Endothelial cell (in vitro differentiated cells): ENCODE data around the gene RACK1. TPM values are rescaled to one million over a fixed set of nuclear protein-coding genes. Genes with fewer than 3 reads are reported as not detected.

Experiments used
- DNase-seq: peaks from one replicate; pipeline ENCODE4 v3.0.0; 2021; ENCODE audit warnings: low spot score
- H3K27ac Mint-ChIP-seq: one replicate; pipeline ENCODE4 v1.8.0; 2021; ENCODE audit warnings: mixed read lengths, inconsistent platforms; ENCODE audit not compliant: unreplicated experiment
- H3K27me3 Mint-ChIP-seq: one replicate; pipeline ENCODE4 v1.8.0; 2021; ENCODE audit warnings: mild to moderate bottlenecking, moderate library complexity, mixed read lengths, inconsistent platforms; ENCODE audit not compliant: unreplicated experiment
- H3K36me3 Mint-ChIP-seq: one replicate; pipeline ENCODE4 v1.8.0; 2021; ENCODE audit warnings: mild to moderate bottlenecking, low read depth, mixed read lengths, inconsistent platforms; ENCODE audit not compliant: unreplicated experiment
- H3K4me1 Mint-ChIP-seq: one replicate; pipeline ENCODE4 v1.8.0; 2021; ENCODE audit warnings: mild to moderate bottlenecking, mixed read lengths, inconsistent platforms; ENCODE audit not compliant: unreplicated experiment
- H3K4me3 Mint-ChIP-seq: one replicate; pipeline ENCODE4 v1.8.0; 2021; ENCODE audit warnings: mild to moderate bottlenecking, mixed read lengths, inconsistent platforms; ENCODE audit not compliant: unreplicated experiment
- H3K9me3 Mint-ChIP-seq: one replicate; pipeline ENCODE4 v1.8.0; 2021; ENCODE audit warnings: mixed read lengths, inconsistent platforms; ENCODE audit not compliant: unreplicated experiment
- total RNA-seq: library from RNA; stranded (reverse); fragmentation: NEBNext Ultra II Directional; extraction: Animal tissue kit (Norgen Biotek cat#: 25700); gene quantifications from one replicate; pipeline ENCODE4 v1.2.1, GENCODE V29; 2021; ENCODE audit not compliant: unreplicated experiment
- TF ChIP-seq, protein P1 (sequence below): fragments of 200-600 bp; sonication (generic); IDR thresholded peaks from one replicate; pipeline ENCODE4 v1.5.0; 2021; ENCODE audit warnings: antibody characterized with exemption; ENCODE audit not compliant: unreplicated experiment

Gene RACK1
- total RNA-seq, 1 donor from 2014 or later: 2,232 TPM

DNA sequence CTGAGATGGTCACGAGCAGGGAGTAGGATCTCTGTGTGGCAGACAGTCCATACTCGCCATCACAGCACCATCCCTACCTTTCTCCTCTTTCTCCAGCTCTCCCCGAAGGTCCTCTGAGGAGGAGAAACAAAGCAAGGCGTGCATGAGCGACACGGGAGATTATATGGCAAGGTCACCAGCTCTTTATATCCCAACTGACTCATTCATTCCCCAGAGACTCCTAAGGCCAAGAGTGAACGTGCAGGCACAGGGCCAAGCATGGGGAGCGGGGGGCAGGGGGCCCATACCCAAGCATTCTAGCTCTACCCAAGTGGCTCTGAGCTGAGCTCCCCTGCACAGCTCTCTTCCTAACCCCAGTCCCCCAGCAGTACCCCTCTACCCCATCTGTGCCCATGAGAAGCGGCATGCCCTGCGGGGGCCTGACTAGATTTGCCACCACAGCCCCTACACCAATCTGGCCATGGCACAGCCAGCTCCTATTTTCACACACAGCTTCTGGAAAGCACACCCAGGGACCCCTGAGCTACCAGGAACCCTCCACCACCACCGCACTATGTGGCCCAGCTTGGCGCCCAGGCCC, 45.5 kb downstream of the RACK1 start:
- DNase-seq: no peak
- Mint-ChIP-seq H3K9me3 (no peaks in the 10 kb centered on the region), H3K4me3 (no peak overlapping the region), H3K27ac (no peak overlapping the region), H3K27me3 (peaks cover 21% of the 10 kb centered on the region), H3K36me3 (peaks cover 3% of the 10 kb centered on the region), H3K4me1 (peaks cover 9% of the 10 kb centered on the region)
- TF ChIP-seq, protein P1, sequence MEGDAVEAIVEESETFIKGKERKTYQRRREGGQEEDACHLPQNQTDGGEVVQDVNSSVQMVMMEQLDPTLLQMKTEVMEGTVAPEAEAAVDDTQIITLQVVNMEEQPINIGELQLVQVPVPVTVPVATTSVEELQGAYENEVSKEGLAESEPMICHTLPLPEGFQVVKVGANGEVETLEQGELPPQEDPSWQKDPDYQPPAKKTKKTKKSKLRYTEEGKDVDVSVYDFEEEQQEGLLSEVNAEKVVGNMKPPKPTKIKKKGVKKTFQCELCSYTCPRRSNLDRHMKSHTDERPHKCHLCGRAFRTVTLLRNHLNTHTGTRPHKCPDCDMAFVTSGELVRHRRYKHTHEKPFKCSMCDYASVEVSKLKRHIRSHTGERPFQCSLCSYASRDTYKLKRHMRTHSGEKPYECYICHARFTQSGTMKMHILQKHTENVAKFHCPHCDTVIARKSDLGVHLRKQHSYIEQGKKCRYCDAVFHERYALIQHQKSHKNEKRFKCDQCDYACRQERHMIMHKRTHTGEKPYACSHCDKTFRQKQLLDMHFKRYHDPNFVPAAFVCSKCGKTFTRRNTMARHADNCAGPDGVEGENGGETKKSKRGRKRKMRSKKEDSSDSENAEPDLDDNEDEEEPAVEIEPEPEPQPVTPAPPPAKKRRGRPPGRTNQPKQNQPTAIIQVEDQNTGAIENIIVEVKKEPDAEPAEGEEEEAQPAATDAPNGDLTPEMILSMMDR: no peak

DNA sequence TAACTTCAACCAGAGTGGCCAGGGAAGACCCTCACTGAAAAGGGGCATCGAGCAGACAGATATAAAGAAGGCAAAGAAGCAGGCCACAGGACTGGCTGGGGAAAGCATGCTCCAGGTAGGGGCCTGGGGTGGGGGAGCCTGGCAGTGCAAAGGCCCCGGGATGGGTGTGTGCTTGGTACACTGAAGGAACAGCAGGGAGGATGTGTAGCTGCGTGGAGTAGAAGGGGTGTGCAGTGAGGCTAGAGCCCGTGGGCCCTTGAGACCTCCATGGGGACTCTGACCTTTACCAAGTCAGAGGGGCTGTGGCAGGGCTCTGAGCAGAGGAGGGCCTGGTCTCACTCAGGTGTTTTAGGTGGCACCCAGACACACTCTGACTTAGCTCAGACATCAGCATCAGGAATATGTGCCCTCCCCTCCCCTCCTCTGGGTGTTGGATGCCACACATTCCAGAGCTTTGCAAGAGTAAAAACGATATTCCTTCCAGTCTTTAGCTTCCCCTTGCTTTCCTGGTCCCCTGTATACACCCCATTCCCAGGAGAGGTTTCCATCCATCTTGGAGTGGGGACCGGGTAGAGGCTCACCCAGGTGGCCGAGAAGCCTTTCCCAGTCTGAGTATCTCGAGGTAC, 46.3 kb downstream of the RACK1 start:
- no peak for DNase-seq
- H3K4me1 Mint-ChIP-seq: peaks cover 12% of the 10 kb centered on the region
- H3K27ac Mint-ChIP-seq: no peak overlapping the region
- H3K27me3 Mint-ChIP-seq: peaks cover 25% of the 10 kb centered on the region
- H3K36me3 Mint-ChIP-seq: peaks cover 3% of the 10 kb centered on the region
- no peaks in the 10 kb centered on the region for H3K9me3 Mint-ChIP-seq
- TF ChIP-seq, protein P1: no peak
- no peak overlapping the region for H3K4me3 Mint-ChIP-seq

DNA sequence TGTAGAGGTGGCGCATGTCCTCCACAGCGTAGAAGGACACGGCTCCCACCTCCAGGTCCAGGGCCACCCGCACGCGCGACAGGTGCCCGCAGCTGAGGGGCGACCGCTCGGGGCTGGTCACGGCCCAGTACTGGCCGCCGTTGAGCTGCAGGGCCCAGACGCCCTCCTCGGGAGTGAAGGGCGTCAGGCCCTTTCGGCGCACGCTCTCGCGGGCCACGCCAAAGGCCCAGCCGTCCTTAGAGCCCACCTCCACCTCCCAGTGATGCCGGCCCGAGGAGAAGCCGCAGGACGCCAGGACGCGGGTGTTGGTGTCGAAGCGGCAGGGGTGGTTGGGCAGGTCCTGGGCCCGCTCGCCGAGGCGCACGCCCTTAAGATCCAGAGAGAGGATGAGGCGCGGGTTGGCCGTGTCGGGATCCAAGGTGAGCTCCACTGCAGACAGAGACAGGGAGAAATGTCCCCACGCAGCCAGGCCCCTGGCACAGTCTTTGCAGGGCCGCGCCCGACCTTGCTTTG, 48.4 kb downstream of the RACK1 start:
- no peak for DNase-seq
- H3K36me3 Mint-ChIP-seq: peaks cover 3% of the 10 kb centered on the region
- H3K27me3 Mint-ChIP-seq: peaks cover 34% of the 10 kb centered on the region
- H3K4me1 Mint-ChIP-seq: peaks cover 16% of the 10 kb centered on the region
- TF ChIP-seq, protein P1: no peak
- H3K9me3 Mint-ChIP-seq: no peaks in the 10 kb centered on the region
- no peak overlapping the region for H3K27ac Mint-ChIP-seq
- no peak overlapping the region for H3K4me3 Mint-ChIP-seq

DNA sequence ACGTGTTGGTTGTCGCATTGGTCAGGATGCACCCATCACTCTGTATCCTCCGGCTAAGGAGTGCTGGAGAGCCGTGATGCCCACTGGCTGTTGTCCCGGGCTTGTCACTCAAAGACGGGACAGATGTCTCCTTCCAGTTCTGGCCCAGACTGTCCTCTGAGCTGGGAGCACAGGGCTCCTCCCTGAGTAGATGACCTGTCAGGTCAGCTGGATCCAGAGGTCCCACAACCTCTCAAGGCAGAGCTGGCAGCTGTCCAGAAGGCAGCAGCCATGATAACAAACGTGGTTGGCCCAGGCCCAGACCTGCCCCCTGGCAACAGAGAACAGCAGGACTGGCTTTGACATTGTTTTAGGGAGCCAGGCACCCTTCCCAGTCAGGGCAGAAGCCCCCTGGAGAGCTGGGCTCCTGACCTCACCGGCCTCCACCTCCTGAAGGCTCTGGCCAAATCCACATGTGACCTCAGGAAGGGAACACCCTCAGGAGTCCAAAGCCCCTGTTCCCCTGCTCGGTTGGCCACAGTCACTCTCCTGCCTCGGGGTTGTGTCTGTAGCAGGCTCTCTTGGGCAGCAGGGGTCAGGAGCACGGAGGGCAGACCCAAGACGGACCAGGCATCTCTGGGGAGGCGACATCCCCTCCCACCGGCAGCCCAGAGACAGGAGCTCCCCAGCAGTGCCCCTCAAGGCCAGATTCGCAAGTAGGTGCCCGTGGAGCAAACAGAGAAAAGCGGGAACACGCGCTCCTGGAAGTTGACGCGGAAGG, 49.0 kb downstream of the RACK1 start:
- Mint-ChIP-seq H3K4me3 (no peak overlapping the region), H3K36me3 (peaks cover 3% of the 10 kb centered on the region), H3K27ac (no peak overlapping the region), H3K27me3 (peaks cover 40% of the 10 kb centered on the region), H3K9me3 (no peaks in the 10 kb centered on the region), H3K4me1 (peaks cover 16% of the 10 kb centered on the region)
- TF ChIP-seq, protein P1: no peak
- no peak for DNase-seq
